Measurements from ENCODE around the gene PRPS1L1. TPM values are rescaled to one million over a fixed set of nuclear protein-coding genes. Genes with fewer than 3 reads are reported as not detected.

PRPS1L1 gene
- total RNA-seq, 2 experiments from 2014 or later = not detected

DNA sequence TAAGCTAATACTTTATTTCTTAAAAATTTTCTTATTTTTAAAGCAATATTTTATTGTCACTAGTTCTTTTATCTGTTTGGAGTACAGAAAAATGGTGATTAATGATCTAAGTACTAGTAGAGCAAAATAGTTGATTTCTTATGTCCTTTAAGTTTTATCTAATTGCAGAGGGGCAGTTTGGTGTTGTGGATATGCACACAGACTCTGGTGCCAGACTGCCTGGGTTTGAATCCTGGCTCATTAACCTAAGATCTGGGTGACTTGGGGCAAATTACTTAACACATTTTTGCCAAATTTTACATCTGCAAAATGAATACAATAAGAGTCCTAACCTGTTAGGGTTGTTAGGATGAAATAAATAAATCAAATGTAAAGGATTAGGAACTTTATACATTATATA, 10.7 kb upstream of the PRPS1L1 start:
- CTCF ChIA-PET = no interaction called here
- no peaks in the 10 kb centered on the region for H3K4me1 Mint-ChIP-seq
- no peak overlapping the region for H3K27ac Mint-ChIP-seq
- no peak for DNase-seq
- POLR2A ChIA-PET = no interaction called here
- no peaks in the 10 kb centered on the region for H3K36me3 Mint-ChIP-seq (ENCODE audit: low read depth)
- no peaks in the 10 kb centered on the region for H3K27me3 Mint-ChIP-seq
- H3K4me3 Mint-ChIP-seq = no peak overlapping the region
- H3K9me3 Mint-ChIP-seq = no peaks in the 10 kb centered on the region

DNA sequence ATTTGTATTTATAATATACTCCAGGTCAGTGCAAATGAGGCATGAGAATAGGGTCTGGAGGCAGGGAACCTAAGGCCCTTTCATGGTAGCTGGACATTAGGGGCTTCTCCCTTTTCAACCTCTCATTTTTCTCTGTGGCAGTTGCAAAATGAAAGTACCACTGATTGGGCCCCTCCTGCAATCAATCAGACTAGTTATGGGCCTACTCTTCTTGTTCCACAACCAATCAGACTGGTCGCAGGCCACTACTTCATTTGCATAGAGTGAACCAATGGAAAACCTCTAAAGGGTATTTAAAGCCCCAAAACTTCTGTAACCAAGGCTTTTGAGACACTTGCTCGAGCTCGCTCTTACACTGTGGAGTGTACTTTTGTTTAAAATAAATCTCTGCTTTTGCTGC, 10.0 kb upstream of the PRPS1L1 start:
- H3K36me3 Mint-ChIP-seq (ENCODE audit: low read depth) = no peaks in the 10 kb centered on the region
- no peaks in the 10 kb centered on the region for H3K27me3 Mint-ChIP-seq
- ChIA-PET CTCF (no interaction called here), POLR2A (no interaction called here)
- DNase-seq = no peak
- H3K4me3 Mint-ChIP-seq = no peak overlapping the region
- no peaks in the 10 kb centered on the region for H3K9me3 Mint-ChIP-seq
- no peak overlapping the region for H3K27ac Mint-ChIP-seq
- no peaks in the 10 kb centered on the region for H3K4me1 Mint-ChIP-seq

DNA sequence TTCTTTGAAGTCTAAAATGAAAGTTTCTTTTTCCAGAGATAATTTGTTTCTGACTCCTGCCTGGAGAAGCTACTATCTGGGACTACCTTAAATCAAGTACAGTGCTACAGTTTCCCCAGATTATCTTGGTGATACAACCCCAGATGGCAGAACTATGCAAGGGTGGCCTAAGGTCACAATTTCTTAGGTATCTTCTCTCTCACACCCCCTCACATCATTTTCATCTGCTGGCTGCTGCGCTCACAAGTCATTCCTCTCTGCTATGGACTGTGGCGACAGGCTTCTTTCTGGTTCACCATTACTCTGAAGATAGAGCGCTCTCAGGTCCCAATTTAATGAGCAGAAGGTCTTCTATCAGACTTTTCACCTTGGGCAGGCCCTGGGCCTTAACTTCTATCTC, 9.1 kb upstream of the PRPS1L1 start:
- POLR2A ChIA-PET = no interaction called here
- H3K27me3 Mint-ChIP-seq = no peaks in the 10 kb centered on the region
- no peak overlapping the region for H3K4me3 Mint-ChIP-seq
- CTCF ChIA-PET = no interaction called here
- H3K9me3 Mint-ChIP-seq = no peaks in the 10 kb centered on the region
- H3K4me1 Mint-ChIP-seq = no peaks in the 10 kb centered on the region
- H3K36me3 Mint-ChIP-seq (ENCODE audit: low read depth) = no peaks in the 10 kb centered on the region
- no peak overlapping the region for H3K27ac Mint-ChIP-seq
- no peak for DNase-seq

DNA sequence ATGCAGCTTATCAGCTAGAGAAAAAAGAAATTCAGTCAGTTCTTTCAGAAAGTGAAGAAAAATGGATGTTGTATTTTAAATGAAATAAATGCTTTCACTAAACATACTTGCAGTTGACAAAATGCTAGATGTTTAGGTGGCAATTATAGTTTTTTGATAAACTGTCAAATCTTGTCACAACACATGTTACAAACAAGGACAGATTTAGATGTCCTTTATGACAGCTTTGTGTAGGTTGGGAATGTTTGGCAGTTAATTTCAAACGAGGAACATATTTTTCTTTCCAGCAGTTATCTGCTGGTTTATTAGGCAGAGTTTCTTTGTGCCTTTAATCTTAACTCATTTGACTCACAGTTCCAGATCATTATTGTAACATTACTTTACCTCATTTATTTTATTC, 3.1 kb upstream of the PRPS1L1 start:
- Mint-ChIP-seq H3K27ac (no peak overlapping the region), H3K27me3 (no peaks in the 10 kb centered on the region), H3K4me3 (no peak overlapping the region), H3K9me3 (no peaks in the 10 kb centered on the region), H3K4me1 (no peaks in the 10 kb centered on the region), H3K36me3 (ENCODE audit: low read depth) (no peaks in the 10 kb centered on the region)
- ChIA-PET CTCF (no interaction called here), POLR2A (no interaction called here)
- no peak for DNase-seq

DNA sequence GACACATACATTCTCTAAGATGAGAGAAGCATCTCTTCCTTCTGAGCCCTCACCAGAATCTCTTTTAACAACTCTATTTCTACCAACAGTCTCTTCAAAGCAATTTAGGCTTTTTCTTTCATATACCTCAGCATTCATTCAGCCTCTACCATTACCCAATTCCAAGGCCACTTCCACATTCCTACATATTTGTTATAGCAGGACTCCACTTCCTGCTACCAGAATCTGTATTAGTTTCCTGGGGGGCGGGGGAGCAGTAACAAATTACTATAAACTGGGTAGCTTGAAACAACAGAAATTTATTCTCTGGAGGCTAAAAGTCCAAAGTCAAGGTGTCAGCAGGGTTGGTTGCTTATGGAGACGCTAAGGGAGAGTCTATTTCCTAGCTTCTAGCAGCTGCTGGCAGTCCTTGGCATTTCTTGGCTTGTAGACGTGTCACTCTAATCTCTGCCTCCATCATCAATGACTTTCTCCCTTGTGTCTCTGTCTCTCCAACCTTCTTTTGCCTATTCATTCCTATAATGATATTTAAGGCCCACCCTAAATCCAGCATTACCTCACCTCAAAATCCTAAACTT, 7.4 kb downstream of the PRPS1L1 start:
- no peaks in the 10 kb centered on the region for H3K4me1 Mint-ChIP-seq
- no peak overlapping the region for H3K4me3 Mint-ChIP-seq
- H3K27ac Mint-ChIP-seq = no peak overlapping the region
- POLR2A ChIA-PET = no interaction called here
- no peaks in the 10 kb centered on the region for H3K36me3 Mint-ChIP-seq (ENCODE audit: low read depth)
- no peak for DNase-seq
- peaks cover 2% of the 10 kb centered on the region for H3K27me3 Mint-ChIP-seq
- no peaks in the 10 kb centered on the region for H3K9me3 Mint-ChIP-seq
- CTCF ChIA-PET = no interaction called here

DNA sequence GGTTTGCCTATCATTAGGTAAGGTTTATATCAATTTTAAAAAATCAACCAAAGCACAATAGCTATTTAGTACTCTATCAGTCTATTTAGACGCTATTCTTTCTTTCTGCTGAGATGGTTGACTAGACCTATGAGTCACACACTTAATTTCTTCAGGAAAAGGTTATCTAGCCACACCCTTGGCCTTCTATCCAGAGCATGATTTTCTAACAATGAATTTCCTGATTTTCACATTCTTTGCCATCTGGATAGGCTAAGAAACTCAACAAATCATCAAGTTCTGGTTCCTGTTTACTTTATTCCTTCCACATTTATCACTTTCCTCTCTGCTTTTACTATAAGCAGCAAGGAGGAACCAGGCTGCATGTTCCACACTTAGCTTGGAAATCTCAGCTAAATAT, 8.1 kb downstream of the PRPS1L1 start:
- H3K27me3 Mint-ChIP-seq = peaks cover 2% of the 10 kb centered on the region
- H3K36me3 Mint-ChIP-seq (ENCODE audit: low read depth) = no peaks in the 10 kb centered on the region
- DNase-seq = no peak
- H3K9me3 Mint-ChIP-seq = no peaks in the 10 kb centered on the region
- POLR2A ChIA-PET = no interaction called here
- no peaks in the 10 kb centered on the region for H3K4me1 Mint-ChIP-seq
- H3K27ac Mint-ChIP-seq = no peak overlapping the region
- CTCF ChIA-PET = no interaction called here
- no peak overlapping the region for H3K4me3 Mint-ChIP-seq

DNA sequence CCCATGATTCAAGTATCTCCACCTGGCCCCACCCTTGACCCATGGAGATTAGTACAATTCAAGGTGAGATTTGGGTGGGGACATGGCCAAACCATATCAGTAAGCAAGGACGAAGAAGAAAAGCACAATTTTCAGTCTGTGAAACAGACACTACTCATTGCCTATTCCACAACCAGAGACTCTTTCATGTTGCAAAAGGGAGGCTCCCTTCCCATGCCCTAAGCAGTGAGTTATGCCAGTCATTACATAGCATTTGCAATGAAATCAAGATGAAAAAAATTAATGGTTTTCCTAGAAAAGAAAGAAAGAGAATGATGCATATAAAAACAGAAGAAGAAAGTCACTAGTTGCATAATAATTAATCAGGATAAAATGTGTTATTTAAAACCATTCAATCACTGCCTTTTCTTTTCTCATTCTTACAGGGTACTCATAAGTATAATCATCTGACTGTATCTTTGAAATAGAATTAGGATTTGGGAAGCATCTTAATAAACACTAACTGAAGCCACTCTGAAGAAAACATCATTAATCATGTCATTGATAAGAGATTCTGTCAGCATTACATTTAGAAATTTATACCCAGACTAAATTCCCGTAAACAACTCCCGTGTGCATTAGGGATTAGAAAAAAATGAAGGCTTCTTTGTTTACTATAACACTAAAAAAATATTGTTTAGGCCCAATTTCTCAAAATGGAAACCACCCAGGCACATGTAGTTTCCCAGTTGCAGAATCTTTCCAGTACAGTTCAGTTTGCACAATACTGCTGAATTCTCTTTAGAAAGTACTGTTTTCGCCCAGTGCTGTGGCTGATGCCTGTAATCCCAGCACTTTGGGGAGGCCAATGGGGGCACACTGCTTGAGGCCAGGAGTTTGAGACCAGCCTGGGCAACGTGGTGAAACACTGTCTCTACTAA, 9.1 kb downstream of the PRPS1L1 start:
- no peaks in the 10 kb centered on the region for H3K9me3 Mint-ChIP-seq
- CTCF ChIA-PET = no interaction called here
- POLR2A ChIA-PET = no interaction called here
- H3K36me3 Mint-ChIP-seq (ENCODE audit: low read depth) = no peaks in the 10 kb centered on the region
- H3K4me3 Mint-ChIP-seq = no peak overlapping the region
- no peaks in the 10 kb centered on the region for H3K4me1 Mint-ChIP-seq
- no peak overlapping the region for H3K27ac Mint-ChIP-seq
- DNase-seq = no peak
- no peaks in the 10 kb centered on the region for H3K27me3 Mint-ChIP-seq

DNA sequence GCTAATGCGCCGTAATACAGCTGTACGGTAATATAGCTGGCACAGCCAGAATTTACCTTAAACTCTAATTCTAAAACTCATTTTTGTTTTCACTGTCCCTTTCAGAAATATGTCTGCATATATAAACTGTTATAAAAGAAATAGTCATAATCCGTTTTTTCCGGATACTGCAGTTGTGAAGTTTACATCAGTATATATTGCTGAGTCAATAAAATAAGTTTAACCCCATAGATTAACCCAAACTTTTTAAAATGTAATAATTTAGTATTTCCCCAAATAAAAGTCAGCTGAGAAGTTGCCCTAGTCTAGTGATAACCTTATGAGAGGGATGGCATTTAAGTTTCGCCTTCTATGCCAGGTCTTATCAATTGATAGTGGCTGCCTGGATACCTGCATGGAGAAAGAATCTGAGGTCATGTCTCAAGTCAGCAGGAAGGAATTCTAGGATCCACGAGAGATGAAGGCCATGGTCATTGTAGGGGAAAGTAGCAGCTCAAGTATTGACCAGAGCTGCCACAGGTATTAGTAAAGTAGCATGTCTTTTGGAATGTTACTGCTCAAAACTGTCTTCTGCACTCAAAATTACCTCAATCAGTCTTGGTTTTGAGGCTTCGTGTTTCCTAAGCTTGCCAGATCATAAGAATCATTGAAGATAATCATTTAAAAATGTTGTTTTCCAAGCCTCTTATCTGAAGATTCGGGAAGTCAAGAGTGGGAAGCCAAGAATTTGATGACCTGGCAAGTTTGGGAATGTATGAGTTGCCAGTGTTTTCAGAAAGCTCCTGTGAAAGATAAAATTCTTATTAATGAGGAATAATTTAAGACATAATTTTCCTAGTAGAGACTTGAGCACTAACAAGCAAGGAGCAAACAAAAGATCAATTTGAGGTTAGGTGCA, 10.8 kb downstream of the PRPS1L1 start:
- DNase-seq = no peak
- Mint-ChIP-seq H3K27ac (no peak overlapping the region), H3K4me3 (no peak overlapping the region), H3K4me1 (no peaks in the 10 kb centered on the region), H3K27me3 (no peaks in the 10 kb centered on the region), H3K9me3 (no peaks in the 10 kb centered on the region), H3K36me3 (ENCODE audit: low read depth) (no peaks in the 10 kb centered on the region)
- CTCF ChIA-PET = no interaction called here
- POLR2A ChIA-PET = no interaction called here

DNA sequence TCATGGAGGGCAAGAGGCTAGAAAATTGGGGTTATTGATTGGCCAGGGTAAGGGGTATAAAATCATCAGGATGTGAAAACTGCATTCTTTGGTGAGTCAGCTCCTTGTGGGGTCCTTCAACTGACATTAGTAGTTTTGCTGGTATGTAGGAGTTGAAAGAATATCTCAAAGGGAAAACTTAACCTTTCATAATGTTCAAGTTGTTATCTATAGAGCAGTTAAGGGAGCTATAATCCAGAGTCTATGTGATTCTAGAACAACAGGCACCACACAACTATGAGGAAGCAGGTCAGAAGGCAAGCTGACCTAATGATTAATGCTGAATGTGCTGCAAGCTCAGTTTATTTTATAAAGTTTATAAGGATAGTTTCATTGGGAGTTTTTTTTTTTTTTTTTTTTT, 13.7 kb downstream of the PRPS1L1 start:
- Mint-ChIP-seq H3K9me3 (peaks cover 4% of the 10 kb centered on the region), H3K36me3 (ENCODE audit: low read depth) (no peaks in the 10 kb centered on the region), H3K27ac (no peak overlapping the region), H3K4me1 (no peaks in the 10 kb centered on the region), H3K27me3 (peaks cover 14% of the 10 kb centered on the region), H3K4me3 (no peak overlapping the region)
- ChIA-PET CTCF (interaction anchor here (0.6 kb wide), 1 partner anchor 37 kb away, joined by 3 read pairs; no protein-coding TSS in a partner anchor), POLR2A (no interaction called here)
- DNase-seq = no peak

DNA sequence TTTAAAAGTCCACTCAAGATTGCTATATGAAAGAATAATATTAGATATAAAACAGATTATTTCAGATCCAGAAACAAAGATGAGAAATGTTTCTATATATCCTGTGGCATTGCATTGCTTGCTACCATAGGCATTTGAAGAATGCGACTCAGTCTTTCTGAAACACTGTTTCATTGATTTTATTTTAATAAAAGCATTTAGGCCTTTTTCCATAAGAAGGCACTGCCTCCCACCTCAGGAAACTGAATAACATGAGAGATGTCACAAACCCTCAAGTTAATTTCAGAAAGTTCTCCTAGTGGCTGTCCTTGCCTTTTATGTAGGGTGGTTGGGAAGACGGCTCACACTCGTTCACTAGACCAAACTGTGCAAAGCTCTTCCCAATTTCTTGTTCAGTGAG, 23.3 kb downstream of the PRPS1L1 start:
- Mint-ChIP-seq H3K4me1 (no peaks in the 10 kb centered on the region), H3K27me3 (no peaks in the 10 kb centered on the region), H3K27ac (no peak overlapping the region), H3K36me3 (ENCODE audit: low read depth) (no peaks in the 10 kb centered on the region), H3K9me3 (no peaks in the 10 kb centered on the region), H3K4me3 (no peak overlapping the region)
- POLR2A ChIA-PET = interaction anchor here (0.6 kb wide), 1 partner anchor 83 kb away, joined by 8 read pairs; no protein-coding TSS in a partner anchor
- CTCF ChIA-PET = no interaction called here
- no peak for DNase-seq

DNA sequence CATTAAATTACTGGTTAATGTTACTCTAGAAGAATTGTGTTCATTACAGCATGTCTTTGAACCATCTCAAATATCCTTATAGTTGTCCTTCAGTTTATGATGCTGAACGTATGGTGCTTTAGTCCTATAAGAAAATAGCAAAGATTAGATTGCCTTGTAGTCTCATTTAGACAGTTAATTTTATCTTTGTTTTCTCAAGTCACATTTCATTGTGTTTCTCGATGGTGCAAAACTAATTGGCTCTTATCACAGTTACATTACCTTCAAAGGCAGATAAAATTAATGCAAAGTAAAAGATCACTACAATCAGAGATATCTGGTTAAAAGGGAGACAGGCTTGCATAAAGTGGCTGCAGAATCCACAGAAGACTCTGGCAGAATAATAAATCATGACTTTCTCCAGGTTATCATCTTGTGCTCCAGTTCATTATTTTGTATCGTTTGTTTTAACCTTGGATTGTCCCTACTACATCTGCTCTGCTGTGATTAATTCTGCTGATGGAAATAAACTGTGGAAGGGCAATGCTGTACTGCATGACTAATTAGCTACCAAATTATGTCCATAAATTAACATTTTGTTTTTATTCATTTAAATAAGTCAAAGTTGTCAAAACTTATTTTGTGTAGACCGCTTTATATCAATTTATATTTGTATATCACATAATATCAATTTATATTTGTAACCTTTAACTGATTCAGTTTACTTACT, 24.2 kb downstream of the PRPS1L1 start:
- H3K36me3 Mint-ChIP-seq (ENCODE audit: low read depth) = no peaks in the 10 kb centered on the region
- H3K9me3 Mint-ChIP-seq = no peaks in the 10 kb centered on the region

DNA sequence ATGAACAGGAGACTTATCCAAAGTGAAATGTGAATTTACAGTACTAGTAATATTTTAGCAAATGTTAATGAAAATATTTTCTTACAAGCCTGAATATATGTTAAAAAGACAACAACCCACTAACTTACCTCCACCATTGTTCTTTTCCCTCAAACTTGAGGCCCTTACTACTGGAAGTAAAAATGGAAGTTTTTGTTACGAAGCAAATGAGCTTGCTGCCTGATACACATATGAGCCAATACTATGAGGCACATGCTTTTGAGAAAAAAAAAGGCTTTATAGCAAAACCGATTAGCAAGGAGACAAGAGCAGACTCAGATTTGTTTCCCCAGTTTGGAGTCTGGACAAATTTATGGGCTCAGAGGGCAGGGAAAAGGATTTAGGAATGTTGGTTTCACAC, 29.0 kb downstream of the PRPS1L1 start:
- Mint-ChIP-seq H3K9me3 (no peaks in the 10 kb centered on the region), H3K4me1 (no peaks in the 10 kb centered on the region), H3K36me3 (ENCODE audit: low read depth) (no peaks in the 10 kb centered on the region), H3K4me3 (no peak overlapping the region), H3K27ac (no peak overlapping the region), H3K27me3 (no peaks in the 10 kb centered on the region)
- ChIA-PET CTCF (no interaction called here), POLR2A (no interaction called here)
- DNase-seq = no peak

More for the DNA sequence above, 24.2 kb downstream of the PRPS1L1 start:
- H3K4me1 Mint-ChIP-seq = no peaks in the 10 kb centered on the region
- no peak for DNase-seq
- H3K27me3 Mint-ChIP-seq = no peaks in the 10 kb centered on the region
- POLR2A ChIA-PET = no interaction called here
- no peak overlapping the region for H3K27ac Mint-ChIP-seq
- no peak overlapping the region for H3K4me3 Mint-ChIP-seq
- CTCF ChIA-PET = interaction anchor here (0.6 kb wide), 1 partner anchor 14 kb away, joined by 3 read pairs; no protein-coding TSS in a partner anchor
